ENCODE measurements around the gene PLAC9. TPM values are rescaled to one million over a fixed set of nuclear protein-coding genes. Genes with fewer than 3 reads are reported as not detected.
"Not testable (repeated sequence)": the region's sequence is repeated elsewhere in the genome, so short reads cannot be mapped to it uniquely, and the experiment has no call there.

Gene PLAC9
- total RNA-seq, 4 donors from 2014 or later, result 4.0 to 12.4 (median 8.9) TPM

- Histone ChIP-seq H3K9me3 (no peaks in the 10 kb centered on the region), H3K27me3 (no peaks in the 10 kb centered on the region), H3K36me3 (no peaks in the 10 kb centered on the region), H3K27ac (no peak overlapping the region), H3K4me1 (no peaks in the 10 kb centered on the region), H3K4me3 (no peak overlapping the region)
- no peak for DNase-seq
- TF ChIP-seq POLR2A (IDR thresholded peaks at IDR 0.05) (no peak), CTCF (IDR thresholded peaks at IDR 0.05) (no peak)
Measured at GRCh38 chr10:80122110-80122710, 10.3 kb upstream of the PLAC9 start.

- Histone ChIP-seq H3K4me1 (no peaks in the 10 kb centered on the region), H3K4me3 (no peak overlapping the region), H3K27ac (no peak overlapping the region), H3K36me3 (no peaks in the 10 kb centered on the region), H3K9me3 (no peaks in the 10 kb centered on the region), H3K27me3 (no peaks in the 10 kb centered on the region)
- DNase-seq, result no peak
- no peak for TF ChIP-seq POLR2A (IDR thresholded peaks at IDR 0.05)
- no peak for TF ChIP-seq CTCF (IDR thresholded peaks at IDR 0.05)
Measured at GRCh38 chr10:80122746-80123145, 9.8 kb upstream of the PLAC9 start.

- H3K4me3 ChIP-seq, result no peak overlapping the region
- no peak for DNase-seq
- TF ChIP-seq POLR2A (IDR thresholded peaks at IDR 0.05) (no peak), CTCF (IDR thresholded peaks at IDR 0.05) (no peak)
- no peaks in the 10 kb centered on the region for H3K36me3 ChIP-seq
- H3K9me3 ChIP-seq, result no peaks in the 10 kb centered on the region
- H3K27ac ChIP-seq, result no peak overlapping the region
- H3K27me3 ChIP-seq, result no peaks in the 10 kb centered on the region
- no peaks in the 10 kb centered on the region for H3K4me1 ChIP-seq
Measured at GRCh38 chr10:80126876-80127275, 5.7 kb upstream of the PLAC9 start.

- Histone ChIP-seq H3K4me3 (no peak overlapping the region), H3K36me3 (no peaks in the 10 kb centered on the region), H3K27me3 (peaks cover 0 to 9% of the 10 kb centered on the region in 2 donors), H3K9me3 (no peaks in the 10 kb centered on the region), H3K27ac (no peak overlapping the region), H3K4me1 (no peaks in the 10 kb centered on the region)
- no peak for DNase-seq
- no peak for TF ChIP-seq POLR2A (IDR thresholded peaks at IDR 0.05)
- no peak for TF ChIP-seq CTCF (IDR thresholded peaks at IDR 0.05)
Measured at GRCh38 chr10:80131499-80131901, 1.0 kb upstream of the PLAC9 start.

- TF ChIP-seq CTCF (IDR thresholded peaks at IDR 0.05) (no peak), POLR2A (IDR thresholded peaks at IDR 0.05) (no peak)
- H3K36me3 ChIP-seq, result no peaks in the 10 kb centered on the region
- H3K27me3 ChIP-seq, result peaks cover 0 to 9% of the 10 kb centered on the region in 2 donors
- no peak for DNase-seq
- H3K27ac ChIP-seq, result peak overlapping the region in 3 of 4 donors; percentile 47 to 55 (median 50)
- H3K9me3 ChIP-seq, result no peaks in the 10 kb centered on the region
- H3K4me1 ChIP-seq, result no peaks in the 10 kb centered on the region
- H3K4me3 ChIP-seq, result peak overlapping the region in 2 of 4 donors; percentile 8 to 44
Measured at GRCh38 chr10:80133206-80133605, 676 bp downstream of the PLAC9 start.

- not testable (repeated sequence) for H3K4me1 ChIP-seq, DNase-seq, H3K9me3 ChIP-seq, H3K27me3 ChIP-seq, H3K36me3 ChIP-seq
- Histone ChIP-seq H3K4me3 (peak overlapping the region in 2 of 4 donors; percentile 8 to 44), H3K27ac (peak overlapping the region in 3 of 4 donors; percentile 47 to 55 (median 50))
Measured at GRCh38 chr10:80133687-80134086, 1.2 kb downstream of the PLAC9 start.

All from Peyer's patch (tissue), 4 donors.